Hematopoietic multipotent progenitor cell treated with erythropoietin and hydrocortisone succinate and interleukin-3 and kit ligand, for 8 days (in vitro differentiated cells): Measurements from ENCODE around the gene TPH2.
A peak's percentile ranks its signal among the peaks of the same experiment; 100 is the strongest.

Source experiments
- DNase-seq: peaks from one replicate; pipeline ENCODE4 v3.0.0-alpha.2; 2015

The TPH2 gene

DNA sequence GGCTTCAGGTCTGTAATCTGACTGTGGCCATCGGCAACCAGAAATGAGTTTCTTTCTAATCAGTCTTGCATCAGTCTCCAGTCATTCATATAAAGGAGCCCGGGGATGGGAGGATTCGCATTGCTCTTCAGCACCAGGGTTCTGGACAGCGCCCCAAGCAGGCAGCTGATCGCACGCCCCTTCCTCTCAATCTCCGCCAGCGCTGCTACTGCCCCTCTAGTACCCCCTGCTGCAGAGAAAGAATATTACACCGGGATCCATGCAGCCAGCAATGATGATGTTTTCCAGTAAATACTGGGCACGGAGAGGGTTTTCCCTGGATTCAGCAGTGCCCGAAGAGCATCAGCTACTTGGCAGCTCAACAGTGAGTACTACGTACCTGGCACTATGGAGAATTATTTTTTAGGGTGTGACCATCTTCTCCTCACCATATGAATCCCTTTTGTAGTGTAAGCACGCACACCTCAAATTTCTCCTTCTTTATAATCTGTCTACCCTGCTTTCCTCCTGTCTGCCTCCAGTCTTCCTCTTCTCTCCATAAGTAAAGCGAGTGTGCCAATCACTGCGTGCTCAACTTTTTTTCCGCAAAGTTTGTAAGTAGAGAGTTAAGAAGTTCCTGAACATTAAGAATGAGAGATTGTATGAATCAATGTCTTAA, at the start of gene TPH2:
TSS of gene TPH2 (plus strand) at position 118 of the 658 bp plus-strand sequence. CDS start at position 260, 142 bp downstream.
- peak; percentile 66 for DNase-seq

DNA sequence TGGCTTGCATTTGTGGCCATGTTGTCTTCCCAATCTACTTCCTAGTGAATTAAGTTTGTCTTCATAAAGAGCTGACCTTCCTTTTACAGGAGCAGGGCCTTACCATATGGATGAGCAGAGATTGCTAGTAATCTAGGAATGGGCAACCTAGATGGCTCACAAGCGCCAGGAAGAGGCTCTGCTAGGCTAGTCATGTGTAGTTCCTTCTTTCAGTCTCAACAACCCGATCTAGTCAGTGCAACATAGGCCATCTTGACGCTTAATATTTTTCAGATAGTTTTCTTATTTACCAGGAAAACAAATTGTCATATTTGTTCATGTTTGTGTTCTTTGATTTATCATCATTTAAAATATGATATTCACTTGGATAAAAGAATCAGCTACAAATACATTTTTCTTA, 48.2 kb upstream of the TPH2 start:
- no peak for DNase-seq

DNA sequence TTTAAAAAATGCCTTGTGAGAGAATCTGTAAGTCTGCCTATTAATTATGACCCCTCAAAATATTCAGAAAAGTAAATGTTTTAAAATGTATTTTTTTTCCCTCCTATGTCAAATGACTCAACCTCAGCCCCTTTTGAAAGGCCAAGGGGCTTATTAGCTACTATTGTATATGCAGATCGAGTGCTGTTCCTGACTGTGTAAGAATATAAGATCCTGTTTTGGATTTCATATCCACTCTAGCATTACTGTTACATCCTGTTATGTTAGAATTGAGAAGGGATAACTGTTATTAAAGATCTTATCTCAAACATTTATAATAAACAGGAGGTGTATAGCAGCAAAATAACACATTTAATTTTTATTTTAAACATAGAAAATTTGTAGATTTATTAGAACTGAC, 46.6 kb upstream of the TPH2 start:
- no peak for DNase-seq

DNA sequence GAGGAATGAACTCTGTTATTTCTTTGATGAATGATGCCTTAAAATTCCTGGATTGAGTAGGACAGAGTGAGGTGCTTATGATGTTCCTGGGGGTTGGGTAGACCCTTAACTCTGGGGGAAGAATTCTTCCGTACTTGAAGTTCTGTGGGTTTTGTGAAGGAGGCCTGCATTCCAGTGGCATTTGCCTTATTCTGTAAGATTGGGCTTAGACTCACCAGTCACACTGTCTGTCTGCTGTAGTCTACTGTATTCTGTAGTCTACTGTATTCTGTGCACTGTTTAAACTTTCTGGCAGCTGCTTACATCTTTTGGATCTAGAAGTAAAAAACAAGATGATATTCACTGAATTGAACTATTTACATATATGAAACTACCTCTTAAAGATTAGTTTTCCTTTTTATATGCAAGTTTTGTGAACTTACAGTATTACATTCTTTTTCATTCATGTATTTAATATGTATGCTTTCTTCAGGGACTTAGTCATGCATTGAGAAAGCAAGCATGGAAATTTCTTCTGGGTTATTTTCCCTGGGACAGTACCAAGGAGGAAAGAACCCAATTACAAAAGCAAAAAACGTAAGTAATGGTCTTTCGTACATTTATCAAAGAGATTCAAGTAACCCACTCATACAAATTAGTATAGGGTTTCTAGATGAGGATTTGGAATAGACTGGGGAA, 42.3 kb upstream of the TPH2 start:
- no peak for DNase-seq

DNA sequence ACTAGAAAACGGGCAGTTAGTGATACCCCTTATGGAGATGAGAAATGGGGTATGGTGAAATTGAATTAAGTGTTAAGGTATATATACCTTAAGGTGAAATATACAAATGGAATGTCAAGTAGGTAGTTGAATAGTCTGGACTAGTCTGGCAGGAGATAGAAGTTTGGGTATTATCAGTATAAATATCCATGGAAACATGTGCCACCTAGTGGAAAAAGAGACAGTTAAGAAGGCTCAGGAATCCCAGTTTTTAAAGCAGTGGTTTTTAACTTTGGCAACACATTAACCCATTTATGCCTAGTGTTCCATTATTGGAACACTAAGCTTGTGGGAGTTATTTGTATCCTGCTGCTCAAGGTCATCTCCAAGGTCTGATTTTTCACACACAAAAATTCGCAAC, 38.6 kb upstream of the TPH2 start:
- DNase-seq, result peak; percentile 8

DNA sequence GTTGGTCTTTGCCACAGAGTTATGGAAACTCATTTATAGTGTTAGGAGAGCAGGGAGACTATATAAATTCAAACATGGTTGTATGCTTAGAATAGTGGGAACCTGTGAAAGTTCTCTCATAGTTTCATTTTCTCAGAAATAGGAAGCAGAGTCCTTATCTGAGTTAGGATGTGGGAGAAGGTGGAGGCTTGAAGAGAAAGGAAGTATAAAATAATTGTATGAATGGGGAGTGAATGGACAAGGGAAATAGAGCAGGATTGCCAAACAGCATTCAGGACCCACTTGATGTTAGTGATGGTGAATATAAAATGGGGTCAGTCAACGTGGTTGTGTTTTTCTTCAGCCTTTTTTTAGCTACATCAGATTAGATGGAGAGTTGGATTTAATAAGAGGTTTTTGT, 34.0 kb upstream of the TPH2 start:
- no peak for DNase-seq

DNA sequence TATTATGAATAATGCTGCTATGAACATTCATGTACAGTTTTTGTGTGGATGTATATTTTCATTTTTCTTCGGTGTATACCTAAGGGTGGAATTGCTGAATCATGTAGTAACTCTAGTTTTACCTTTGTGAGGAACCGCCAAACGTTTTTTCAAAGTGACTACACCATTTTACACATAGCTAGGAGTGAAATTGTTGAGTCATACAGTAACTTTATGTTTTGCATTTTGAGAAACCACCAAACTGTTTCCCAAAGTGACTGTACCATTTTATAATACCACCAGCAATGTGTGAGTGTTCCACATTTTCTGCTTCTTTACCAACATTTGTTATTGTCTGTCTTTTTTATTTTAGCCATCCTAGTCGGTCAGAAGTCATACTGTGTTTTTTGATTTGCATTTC, 3.1 kb upstream of the TPH2 start:
- no peak for DNase-seq

DNA sequence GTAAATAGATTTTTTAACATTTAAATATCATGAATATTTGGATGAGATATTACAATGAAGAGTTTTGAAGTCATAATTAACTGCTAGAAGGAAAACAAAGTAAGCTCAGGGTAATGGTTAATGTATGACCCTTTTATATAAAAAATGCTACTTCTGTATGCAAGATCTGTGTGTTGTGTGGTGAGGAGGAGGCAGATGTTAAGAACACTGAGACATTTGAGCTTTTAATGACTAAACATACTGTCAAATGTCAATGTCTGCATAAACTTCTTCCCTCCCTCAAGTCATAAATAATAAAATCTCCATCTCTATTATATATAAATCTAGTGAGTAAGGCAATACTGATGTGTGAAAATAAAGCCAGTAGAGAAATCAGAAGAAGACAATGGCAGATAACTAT, 1.4 kb downstream of the TPH2 start:
- no peak for DNase-seq

DNA sequence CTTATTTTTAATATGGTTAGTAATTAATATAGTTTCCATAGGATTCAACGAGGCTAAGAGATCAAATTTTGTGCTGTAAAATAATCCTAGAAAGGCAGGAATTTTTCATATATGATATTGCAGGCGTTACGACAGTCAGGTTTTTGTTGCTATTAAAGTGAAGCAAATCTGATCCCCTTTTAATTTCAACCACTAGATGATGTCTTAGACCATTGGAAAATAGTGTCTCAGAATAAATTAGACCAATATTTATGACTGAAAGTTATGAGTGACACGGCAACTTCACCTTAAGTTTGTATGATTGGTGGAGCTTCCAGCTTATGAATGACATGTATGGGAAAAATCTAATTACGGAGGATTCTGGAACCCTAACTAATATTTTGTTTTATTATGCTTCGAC, 2.5 kb downstream of the TPH2 start:
- DNase-seq, result no peak

DNA sequence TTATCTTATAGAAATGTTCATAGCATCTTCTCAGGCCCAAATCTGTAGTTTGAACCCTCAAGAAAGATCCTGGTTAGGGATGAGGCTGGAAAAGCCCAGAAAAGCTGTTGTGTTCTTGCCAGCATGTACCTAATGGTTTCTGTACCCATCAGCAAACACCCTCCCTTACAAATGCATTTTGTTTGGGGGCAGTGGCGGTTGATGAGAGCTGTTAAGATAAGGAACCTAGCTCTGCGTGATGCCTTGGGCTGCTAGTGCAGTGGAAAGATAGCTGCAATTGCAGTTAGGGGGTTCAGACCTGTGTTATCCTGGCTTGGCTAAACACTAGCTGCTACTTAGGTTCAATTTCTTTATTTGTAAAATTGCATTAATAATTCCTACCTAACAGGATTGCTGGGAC, 3.6 kb downstream of the TPH2 start:
- DNase-seq, result peak; percentile 40

DNA sequence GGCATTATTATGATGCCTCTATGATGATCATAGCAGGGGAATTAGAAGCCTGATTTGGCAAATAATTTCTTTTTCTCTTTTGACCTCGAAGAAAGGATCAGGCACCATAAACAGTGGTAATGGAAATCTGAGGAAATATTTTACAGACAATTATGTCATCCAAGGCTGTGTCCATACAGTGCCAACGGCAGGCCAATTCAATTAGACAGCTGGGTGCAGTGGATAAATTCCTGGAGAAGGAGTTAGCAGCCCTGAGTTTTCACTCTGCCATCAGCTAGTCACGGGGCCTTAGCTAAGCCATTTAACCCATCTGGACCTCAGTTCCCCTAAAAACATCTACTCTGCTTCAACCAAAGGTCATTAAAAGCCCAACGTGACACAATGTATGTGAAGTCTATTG, 4.1 kb downstream of the TPH2 start:
- DNase-seq, result no peak

DNA sequence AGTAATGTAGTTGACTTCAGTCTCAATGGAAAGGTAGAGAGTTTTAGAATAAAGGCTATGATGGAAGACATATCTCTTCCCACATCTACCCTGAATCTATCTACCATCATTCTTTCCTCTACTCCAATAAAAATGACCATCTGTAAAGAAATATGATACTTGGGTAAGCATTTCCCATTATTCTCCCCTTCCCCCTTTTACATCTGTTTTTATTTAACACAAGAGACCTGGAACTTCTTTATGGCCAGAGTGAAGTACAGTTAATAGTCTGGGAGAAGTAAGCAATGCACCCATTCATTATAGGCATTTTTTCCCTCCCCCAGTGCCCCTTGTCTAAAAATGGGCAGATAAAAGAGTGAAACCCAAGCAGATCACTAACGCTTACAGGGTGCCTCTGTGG, 6.5 kb downstream of the TPH2 start:
- DNase-seq, result no peak

DNA sequence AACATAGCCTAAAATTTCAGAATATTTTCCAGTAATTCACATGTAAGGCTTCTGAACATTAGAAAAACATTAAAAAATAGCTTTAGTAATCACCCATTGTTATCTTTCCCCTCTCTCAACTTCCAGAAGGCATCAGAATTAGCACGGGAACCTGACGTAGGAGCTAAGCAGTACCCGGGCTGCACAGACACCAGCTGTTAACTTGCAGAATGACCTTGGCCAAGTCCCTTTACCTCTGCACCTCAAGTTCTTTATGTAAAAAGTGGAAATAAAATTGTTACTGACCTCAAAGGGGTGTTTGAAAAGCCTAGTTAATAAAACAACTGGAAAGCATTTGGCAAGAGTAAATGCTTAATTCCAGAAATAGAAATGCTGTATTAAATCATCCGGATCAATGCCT, 7.2 kb downstream of the TPH2 start:
- no peak for DNase-seq

DNA sequence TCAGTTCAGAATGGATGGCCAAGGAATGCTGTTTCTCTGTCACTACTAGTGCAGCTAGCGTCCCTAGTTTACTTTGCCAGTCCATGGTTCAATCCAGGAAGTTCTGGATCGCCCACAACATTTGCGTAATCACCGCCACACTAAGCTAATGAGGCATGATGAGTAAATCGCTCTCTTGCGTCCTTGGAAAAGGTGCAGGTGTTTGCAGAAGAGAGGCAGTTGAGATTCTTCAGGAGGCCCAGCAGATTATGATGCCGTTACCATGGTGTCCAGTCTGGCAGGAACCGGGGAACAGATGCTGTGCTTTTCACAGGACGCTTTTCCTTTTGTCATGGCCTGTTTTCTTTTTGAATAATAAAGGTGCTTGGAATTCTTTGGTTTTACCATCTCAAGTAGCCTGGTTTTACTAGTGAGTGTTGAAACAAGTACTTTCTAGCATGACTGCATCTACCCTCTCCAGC, 9.0 kb downstream of the TPH2 start:
- DNase-seq, result no peak

DNA sequence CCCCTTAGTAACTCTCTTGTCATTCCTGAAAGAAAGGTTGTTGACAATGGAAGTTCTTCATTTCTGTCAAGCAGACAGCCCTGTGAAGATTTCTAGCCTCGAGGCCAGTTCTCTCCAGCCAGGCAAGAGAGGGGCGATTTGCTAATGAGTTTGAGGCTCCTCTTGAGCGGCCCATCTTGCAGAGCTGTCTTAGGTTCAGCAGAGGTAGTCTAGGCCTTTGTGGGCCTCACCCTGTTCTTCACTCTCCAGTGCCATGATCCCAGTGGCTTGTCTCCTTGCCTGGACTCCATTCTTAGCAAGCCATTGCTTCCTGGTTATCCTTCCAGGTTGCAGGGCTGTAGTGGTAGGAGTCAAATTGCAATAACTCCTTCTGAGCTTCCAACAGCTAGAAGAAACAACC, 9.7 kb downstream of the TPH2 start:
- no peak for DNase-seq

DNA sequence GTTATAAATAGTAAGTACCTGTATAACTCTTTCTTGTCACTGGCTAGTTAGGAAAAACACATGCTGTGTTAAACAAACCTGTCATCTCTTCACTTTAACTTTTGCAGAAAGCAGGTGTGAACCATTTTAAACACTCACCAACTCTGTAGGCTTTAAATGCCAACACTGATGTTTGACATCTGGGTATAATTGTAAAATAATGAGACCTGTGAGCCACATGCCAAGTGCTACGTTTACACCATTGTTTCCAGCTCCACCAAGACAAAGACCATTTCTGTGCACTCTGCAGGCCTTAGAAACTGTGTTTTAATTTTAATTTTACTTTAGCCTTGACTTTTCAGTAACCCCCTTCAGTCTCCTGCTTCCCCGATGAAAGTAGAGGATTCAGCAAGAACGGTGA, 11.0 kb downstream of the TPH2 start:
- DNase-seq, result no peak

DNA sequence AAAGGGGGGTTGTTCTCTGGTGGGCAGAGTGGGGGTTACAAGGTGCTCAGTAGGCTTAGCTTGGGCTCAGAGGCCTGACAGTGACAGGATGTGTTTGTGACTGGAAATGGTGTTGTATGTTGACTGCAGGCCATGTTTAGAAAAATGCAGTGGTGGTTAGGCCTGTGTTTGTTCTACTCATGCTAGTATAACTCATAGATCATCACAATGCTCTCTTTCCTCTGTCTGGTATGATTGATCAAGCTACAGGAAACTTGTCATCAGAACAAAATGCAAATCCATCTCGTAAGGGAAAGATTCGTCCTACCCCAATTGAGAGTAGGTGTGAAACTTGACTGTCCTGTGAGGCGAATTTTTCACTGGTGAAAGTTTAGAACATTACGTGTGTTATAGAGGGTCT, 11.8 kb downstream of the TPH2 start:
- DNase-seq, result no peak

DNA sequence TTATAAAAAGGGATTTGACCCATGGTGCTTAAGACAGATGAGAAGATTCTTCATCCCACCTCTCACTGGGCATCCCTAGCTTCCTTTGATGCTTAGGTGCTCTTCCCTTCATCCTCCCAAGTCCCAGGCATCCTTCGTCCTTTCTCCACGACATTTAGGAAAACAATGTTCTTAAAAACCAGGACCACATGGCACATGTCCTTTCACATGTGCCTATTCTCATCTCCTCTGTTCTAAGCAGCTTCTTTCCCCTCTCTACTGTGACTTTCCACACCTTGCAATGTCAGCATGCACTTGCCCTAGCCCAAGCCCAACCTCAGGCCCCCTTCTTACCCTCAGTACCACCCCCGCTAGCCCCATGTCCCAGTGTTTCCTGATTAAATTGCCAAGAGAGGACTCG, 12.2 kb downstream of the TPH2 start:
- DNase-seq, result no peak

DNA sequence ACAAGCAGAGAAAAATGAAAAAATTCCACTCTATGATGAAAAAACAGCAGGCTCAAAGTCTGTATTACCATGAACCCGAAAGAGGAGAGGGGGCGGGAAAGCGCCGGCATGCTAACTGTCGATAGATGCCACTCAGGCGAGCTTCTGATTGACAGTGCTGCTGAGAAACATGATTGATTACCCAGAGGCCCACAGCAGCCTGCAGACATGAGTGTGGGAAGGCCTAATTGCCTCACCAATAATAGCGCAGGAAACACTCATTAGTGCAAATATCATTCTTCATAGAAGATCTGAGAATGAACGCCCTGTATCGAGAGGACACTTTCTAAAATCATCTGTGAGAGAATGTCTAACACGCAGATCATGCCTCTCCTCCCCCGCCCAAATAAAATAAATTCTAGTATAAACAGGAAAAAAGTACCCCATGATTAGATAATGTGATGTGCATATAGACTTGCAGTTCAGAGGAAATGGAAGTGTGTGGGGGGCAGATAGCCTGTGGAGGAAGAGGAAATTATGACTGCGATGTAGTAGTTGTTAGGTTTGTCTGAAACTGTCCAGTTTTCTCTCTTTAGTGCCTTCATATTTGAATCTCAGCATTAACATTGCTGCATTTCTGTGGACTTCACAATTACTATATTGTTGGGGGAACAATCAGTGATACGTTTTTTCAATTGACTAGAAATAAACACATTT, 15.6 kb downstream of the TPH2 start:
- no peak for DNase-seq

DNA sequence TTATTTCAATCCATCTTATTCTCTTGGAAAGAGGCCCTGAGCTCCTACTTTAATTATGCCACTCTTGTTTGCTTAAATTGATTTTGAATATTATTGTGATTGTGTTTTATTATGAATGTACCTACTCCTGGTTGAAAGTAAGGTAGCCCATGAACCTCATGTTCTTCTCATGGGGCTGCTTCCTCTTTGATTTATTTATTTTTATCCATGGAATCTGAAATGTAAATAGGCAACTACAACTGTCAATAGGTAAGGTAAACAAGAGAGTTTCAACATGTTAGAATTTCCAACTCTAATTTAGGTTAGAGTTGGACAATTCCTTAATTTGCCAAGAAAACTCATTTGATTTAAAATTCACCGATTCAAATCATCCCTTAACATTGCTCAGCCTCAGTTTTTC, 16.2 kb downstream of the TPH2 start:
- DNase-seq, result no peak

DNA sequence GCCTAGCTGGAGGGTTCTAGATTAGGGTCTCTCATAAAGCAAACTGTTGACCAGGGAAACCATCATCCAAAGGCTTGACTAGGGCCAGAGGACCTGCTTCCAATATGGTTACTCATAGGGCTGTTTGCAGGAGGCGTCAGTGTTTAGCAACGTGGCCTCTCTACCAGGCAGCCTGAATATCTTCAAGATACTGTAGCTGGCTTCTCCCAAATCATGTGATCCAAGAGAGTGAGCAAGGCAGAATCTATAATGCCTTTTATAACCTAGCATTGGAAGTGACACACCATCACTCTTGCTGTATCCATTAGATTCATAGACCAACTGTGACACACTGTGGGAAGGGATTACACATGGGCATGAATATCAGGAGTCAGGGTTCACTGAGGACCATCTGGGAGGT, 17.3 kb downstream of the TPH2 start:
- DNase-seq, result no peak

DNA sequence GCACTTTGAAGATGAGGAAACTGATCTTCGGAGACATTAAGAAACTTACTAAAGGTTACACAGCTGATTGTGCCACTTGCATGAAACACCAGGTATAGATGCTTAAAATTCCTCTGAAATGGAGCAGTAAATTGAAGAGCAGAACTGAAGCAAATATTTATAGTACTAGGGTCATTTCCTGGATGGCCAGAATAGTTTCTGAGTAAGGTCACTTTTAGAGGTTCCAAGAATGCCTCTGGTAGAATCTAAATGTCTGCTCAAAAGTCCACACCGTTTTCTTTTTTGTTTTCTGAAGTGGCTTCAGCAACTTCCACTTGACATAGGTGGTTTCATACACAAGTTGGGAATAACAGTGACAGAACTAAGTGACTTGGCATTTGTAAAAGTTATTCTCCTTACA, 19.4 kb downstream of the TPH2 start:
- DNase-seq, result no peak

DNA sequence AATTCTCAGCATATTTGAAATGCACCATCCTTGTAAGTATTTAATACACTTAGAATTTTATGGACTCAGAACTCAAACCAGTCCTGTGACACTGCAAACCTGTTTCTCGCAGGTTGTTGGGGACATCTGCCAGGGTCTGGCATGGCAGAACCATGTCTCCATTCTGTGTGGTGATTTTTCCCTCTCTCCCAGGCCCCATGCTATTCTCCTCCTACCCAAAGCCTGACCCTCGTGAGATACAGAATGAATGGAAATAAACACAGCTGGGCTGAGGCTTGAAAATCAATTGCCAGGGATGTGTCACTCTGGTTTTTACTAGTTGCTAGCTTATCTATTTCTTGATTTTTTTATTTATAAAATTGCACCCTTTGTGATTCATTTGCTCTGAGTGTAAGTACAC, 19.8 kb downstream of the TPH2 start:
- DNase-seq, result no peak

DNA sequence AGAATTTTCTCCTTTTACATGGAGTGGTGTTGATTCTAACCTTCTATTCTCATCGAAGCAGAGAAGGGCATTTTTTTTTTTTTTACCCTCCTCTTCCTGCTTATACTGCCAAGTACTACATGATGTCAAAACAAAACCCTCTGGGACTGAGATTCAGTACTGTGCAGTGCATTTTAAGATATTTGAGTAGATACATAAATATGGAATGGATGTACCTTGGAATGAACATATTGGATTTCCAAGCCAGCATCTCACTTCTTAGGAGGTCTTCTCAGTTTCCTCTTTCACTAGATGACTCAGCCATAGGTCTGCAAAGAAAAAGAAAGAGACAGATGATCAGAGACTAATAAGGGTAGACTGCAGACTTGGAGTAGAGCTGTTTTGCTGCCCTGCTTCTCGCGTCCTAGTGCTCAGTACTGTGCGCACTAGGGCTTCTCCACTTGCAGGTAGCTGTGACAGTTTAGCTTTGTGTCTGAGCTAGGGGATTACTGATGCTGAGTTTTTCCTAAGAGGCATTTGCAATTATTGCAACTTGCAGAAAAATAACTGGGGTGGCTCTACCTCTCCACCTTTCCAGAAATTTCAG, 20.4 kb downstream of the TPH2 start:
- DNase-seq, result no peak
